Measurements from ENCODE around the gene IL11RA. TPM values are rescaled to one million over a fixed set of nuclear protein-coding genes. Genes with fewer than 3 reads are reported as not detected.

Gene IL11RA
- total and polyA plus RNA-seq, 2 of the 8 experiments (the other 6 are each of a cell fraction or from before 2014, with no cell fraction given), result 5.5 to 9.1 TPM

GRCh38 chr9:34637356-34638137 is 14.4 kb upstream of the IL11RA start, which contains the start of gene SIGMAR1 (continued):
- peak; percentile 99 for TF ChIP-seq KDM4A (IDR thresholded peaks at IDR 0.05; ENCODE audit: low read depth, low read length, severe bottlenecking)
- peak; percentile 83; the same call in 1 of the 2 replicates for TF ChIP-seq SP4 (IDR thresholded peaks at IDR 0.05; ENCODE audit: low read length)
- TF ChIP-seq TCF12 (IDR thresholded peaks at IDR 0.05; ENCODE audit: low read depth, low read length), result 0 out of 2 replicates have a peak, but pooled peaks have one; percentile 7
- TF ChIP-seq ATF2 (IDR thresholded peaks at IDR 0.05; ENCODE audit: low read length), result no peak
- TF ChIP-seq TBP (IDR thresholded peaks at IDR 0.05; ENCODE audit: low read depth, low read length), result peak; percentile 58
- TF ChIP-seq HDAC2 (IDR thresholded peaks at IDR 0.05; ENCODE audit: borderline replicate concordance in 1 of 2, low read depth in 2 of 2, low read length in 2 of 2), result 0 out of 4 replicates have a peak, but pooled peaks of 1 of the 2 experiments have one; percentile 26
- TF ChIP-seq SUZ12 (IDR thresholded peaks at IDR 0.05; ENCODE audit: low read length), result no peak
- TF ChIP-seq, protein P1, sequence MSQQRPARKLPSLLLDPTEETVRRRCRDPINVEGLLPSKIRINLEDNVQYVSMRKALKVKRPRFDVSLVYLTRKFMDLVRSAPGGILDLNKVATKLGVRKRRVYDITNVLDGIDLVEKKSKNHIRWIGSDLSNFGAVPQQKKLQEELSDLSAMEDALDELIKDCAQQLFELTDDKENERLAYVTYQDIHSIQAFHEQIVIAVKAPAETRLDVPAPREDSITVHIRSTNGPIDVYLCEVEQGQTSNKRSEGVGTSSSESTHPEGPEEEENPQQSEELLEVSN (IDR thresholded peaks at IDR 0.05), result peak; percentile 94
- TF ChIP-seq TAF1 (IDR thresholded peaks at IDR 0.05; ENCODE audit: low read depth, low read length), result peak; percentile 67; the same call in 1 of the 2 replicates
- no peak; the same call in 1 of the 2 replicates for TF ChIP-seq RBBP5 (IDR thresholded peaks at IDR 0.05; ENCODE audit: borderline replicate concordance, low read depth, low read length)
- TF ChIP-seq ASH2L (IDR thresholded peaks at IDR 0.05; ENCODE audit: low read length), result peak; percentile 62

All from H1 (cell line).